ENCODE results near the gene CFAP99. TPM values are rescaled to one million over a fixed set of nuclear protein-coding genes. Genes with fewer than 3 reads are reported as not detected.

CFAP99 gene
- polyA plus RNA-seq, 1 donor (not counting 4 experiments of a cell fraction or from before 2014, with no cell fraction given), result not detected

- Histone ChIP-seq H4K20me1 (ENCODE audit: control insufficient read depth, extremely low read depth, insufficient read depth, low read length) (peaks cover 17% of the 10 kb centered on the region), H2AFZ (ENCODE audit: control insufficient read depth, low read length) (peak within 1 kb of the TSS; percentile 84), H3K27ac (ENCODE audit: control insufficient read depth, insufficient read depth, low read length) (peak within 1 kb of the TSS; percentile 80), H3K9me3 (ENCODE audit: control insufficient read depth, low read depth, low read length) (no peaks in the 10 kb centered on the region), H3K4me3 (ENCODE audit: control insufficient read depth in 2 of 3, extremely low read depth in 1 of 3, insufficient read depth in 2 of 3, low read depth in 1 of 3, low read length in 3 of 3) (peak within 1 kb of the TSS; percentile 78 to 99 (median 99)), H3K4me1 (ENCODE audit: control insufficient read depth, extremely low read depth, insufficient read depth, low read length) (peaks cover 24% of the 10 kb centered on the region), H3K27me3 (ENCODE audit: control insufficient read depth, extremely low read depth, insufficient read depth, low read length) (no peaks in the 10 kb centered on the region), H3K9me1 (ENCODE audit: control insufficient read depth, extremely low read depth, insufficient read depth, low read length) (no peaks in the 10 kb centered on the region), H3K9ac (ENCODE audit: control insufficient read depth, extremely low read depth, insufficient read depth, low read length) (peak within 1 kb of the TSS; percentile 94), H3K36me3 (ENCODE audit: control insufficient read depth in 2 of 2, extremely low read depth in 1 of 2, insufficient read depth in 2 of 2, low read length in 2 of 2) (peaks cover 0 to 11% of the 10 kb centered on the region in 2 experiments), H3K4me2 (ENCODE audit: control insufficient read depth, extremely low read depth, insufficient read depth, low read depth, low read length) (peak within 1 kb of the TSS; percentile 99), H3K79me2 (ENCODE audit: control insufficient read depth, insufficient read depth, low read length) (peaks cover 58% of the 10 kb centered on the region)
- dilution Hi-C loops (cut with MboI; ENCODE audit: extremely low pct_ligation_motif_present, low sequenced_read_pairs), result no loop called here
- no peak for TF ChIP-seq CTCF (optimal IDR thresholded peaks at IDR 0.05 in 1 of 3, IDR thresholded peaks at IDR 0.05 in 1 of 3, conservative IDR thresholded peaks at IDR 0.05 in 1 of 3; ENCODE audit: extremely low read depth in 1 of 3, insufficient read depth in 2 of 3, low read length in 3 of 3)
- FAIRE-seq (no peak), DNase-seq (ENCODE audit: low read depth, low spot score) (peak; percentile 80)
Measured at GRCh38 chr4:2468456-2469191, 49.9 kb downstream of the CFAP99 start, which contains the start of gene RNF4. Gene RNF4, plus strand, starts transcription at chr4:2469106. Its CDS starts 21,388 bp downstream, at chr4:2490494.

- peaks cover 24% of the 10 kb centered on the region for H3K4me1 ChIP-seq (ENCODE audit: control insufficient read depth, extremely low read depth, insufficient read depth, low read length)
- peaks cover 66% of the 10 kb centered on the region for H3K79me2 ChIP-seq (ENCODE audit: control insufficient read depth, insufficient read depth, low read length)
- no peaks in the 10 kb centered on the region for H3K9me3 ChIP-seq (ENCODE audit: control insufficient read depth, low read depth, low read length)
- DNase-seq (ENCODE audit: low read depth, low spot score) (no peak), FAIRE-seq (no peak)
- peak overlapping the region; percentile 78 to 99 (median 99) for H3K4me3 ChIP-seq (ENCODE audit: control insufficient read depth in 2 of 3, extremely low read depth in 1 of 3, insufficient read depth in 2 of 3, low read depth in 1 of 3, low read length in 3 of 3)
- TF ChIP-seq EZH2 (IDR thresholded peaks at IDR 0.05; ENCODE audit: low read length) (no peak), CTCF (optimal IDR thresholded peaks at IDR 0.05 in 1 of 3, IDR thresholded peaks at IDR 0.05 in 1 of 3, conservative IDR thresholded peaks at IDR 0.05 in 1 of 3; ENCODE audit: extremely low read depth in 1 of 3, insufficient read depth in 2 of 3, low read length in 3 of 3) (no peak)
- peak overlapping the region; percentile 80 for H3K27ac ChIP-seq (ENCODE audit: control insufficient read depth, insufficient read depth, low read length)
- dilution Hi-C loops (cut with MboI; ENCODE audit: extremely low pct_ligation_motif_present, low sequenced_read_pairs), result no loop called here
- no peaks in the 10 kb centered on the region for H3K9me1 ChIP-seq (ENCODE audit: control insufficient read depth, extremely low read depth, insufficient read depth, low read length)
- peak overlapping the region; percentile 97 for H3K4me2 ChIP-seq (ENCODE audit: control insufficient read depth, extremely low read depth, insufficient read depth, low read depth, low read length)
- peaks cover 0 to 11% of the 10 kb centered on the region in 2 experiments for H3K36me3 ChIP-seq (ENCODE audit: control insufficient read depth in 2 of 2, extremely low read depth in 1 of 2, insufficient read depth in 2 of 2, low read length in 2 of 2)
- peak overlapping the region; percentile 94 for H3K9ac ChIP-seq (ENCODE audit: control insufficient read depth, extremely low read depth, insufficient read depth, low read length)
- H4K20me1 ChIP-seq (ENCODE audit: control insufficient read depth, extremely low read depth, insufficient read depth, low read length), result peaks cover 17% of the 10 kb centered on the region
- peak overlapping the region; percentile 73 for H2AFZ ChIP-seq (ENCODE audit: control insufficient read depth, low read length)
- H3K27me3 ChIP-seq (ENCODE audit: control insufficient read depth, extremely low read depth, insufficient read depth, low read length), result no peaks in the 10 kb centered on the region
Measured at GRCh38 chr4:2469192-2469984, 50.6 kb downstream of the CFAP99 start.

All from keratinocyte (primary cell).